Transverse colon (tissue), 4 donors: Measurements from ENCODE around the gene PSTK. TPM values are rescaled to one million over a fixed set of nuclear protein-coding genes. Genes with fewer than 3 reads are reported as not detected.

Source experiments
- DNase-seq: peaks from one replicate; pipeline ENCODE4 v3.0.0-alpha.2; 2019
- H3K27ac ChIP-seq, 4 donors: fragments of 200-600 bp; sonication (generic); 2 replicates each; pipeline ENCODE4 v1.5.1; 2016 to 2018; ENCODE audit warnings: inconsistent platforms in 4 of 4
- H3K27me3 ChIP-seq: fragments of 200-600 bp; sonication (generic); 2 replicates; pipeline ENCODE4 v1.5.1; 2017; ENCODE audit warnings: inconsistent platforms
- H3K36me3 ChIP-seq, 4 donors: fragments of 200-600 bp; sonication (generic); 2 replicates each; pipeline ENCODE4 v1.5.1; 2017 to 2019; ENCODE audit warnings: inconsistent platforms in 4 of 4
- H3K4me1 ChIP-seq, 4 donors: fragments of 200-600 bp; sonication (generic); 2 replicates each; pipeline ENCODE4 v1.5.1; 2017 to 2020; ENCODE audit warnings: inconsistent platforms in 4 of 4
- H3K4me3 ChIP-seq, 4 donors: fragments of 200-600 bp; sonication (generic); 1 replicate in 1 of 4; 2 replicates in 3 of 4; pipeline versions ENCODE4 v1.5.1 to v1.6.1; 2017 to 2019; ENCODE audit warnings: inconsistent platforms in 4 of 4
- H3K9me3 ChIP-seq, 2 donors: fragments of 200-600 bp; sonication (generic); 2 replicates each; pipeline ENCODE4 v1.5.1; 2017 to 2019; ENCODE audit warnings: inconsistent platforms in 2 of 2
- EP300 ChIP-seq: sonication (generic); formaldehyde crosslinking; IDR thresholded peaks from one replicate; pipeline ENCODE4 v1.6.1; 2017; ENCODE audit warnings: antibody characterized with exemption, low read depth
- POLR2A ChIP-seq: fragments of 450-650 bp; IDR thresholded peaks from one replicate; pipeline ENCODE4 v1.6.1; 2016; ENCODE audit warnings: antibody characterized with exemption, mild to moderate bottlenecking, moderate library complexity
- POLR2AphosphoS5 ChIP-seq, 3 donors: sonication (generic); formaldehyde crosslinking; IDR thresholded peaks; one replicate each; pipeline ENCODE4 v1.6.1; 2016; ENCODE audit warnings: antibody characterized with exemption in 3 of 3
- WGBS, 2 donors: methylation state at CpG; one replicate each; pipeline ENCODE4 v1.1.5; 2018; ENCODE audit warnings: low coverage in 1 of 2; 5-methylcytosine and 5-hydroxymethylcytosine counted together
- in situ Hi-C, 4 donors: fragments of 200-750 bp; cut with MboI; loops; one replicate each; pipeline versions ENCODE4 v1.15.0 to v1.15.1; 2017; ENCODE audit warnings: low sequenced_read_pairs in 3 of 4, low pct_ligation_motif_present in 1 of 4, low pct_unique_long_range_greater_than_20kb in 1 of 4
- intact Hi-C: fragments of 100-400 bp; cut with DNase I; formaldehyde crosslinking; loops from one replicate; pipeline ENCODE4 v1.15.1; 2023; ENCODE audit warnings: low total_unique reads
- total RNA-seq, 4 donors: library from RNA; depleted of rRNA; stranded (reverse); fragments of >200 nt; gene quantifications; one replicate each; pipeline ENCODE4 v1.1.0, GENCODE V29; 2016
- TF ChIP-seq, protein P1 (sequence below), 5 experiments: fragments of 200-600 bp in 3 of 5; fragments of 450-650 bp in 2 of 5; sonication (generic) in 3 of 5; IDR thresholded peaks; 1 replicate in 2 of 5; 2 replicates in 3 of 5; pipeline ENCODE4 v1.5.1; 2016 to 2017; ENCODE audit warnings: antibody characterized with exemption in 5 of 5, inconsistent platforms in 3 of 5, mild to moderate bottlenecking in 2 of 5, moderate library complexity in 1 of 5

PSTK gene
- total RNA-seq, 4 donors from 2014 or later, result 2.5 to 2.9 TPM; not detected in 2

DNA sequence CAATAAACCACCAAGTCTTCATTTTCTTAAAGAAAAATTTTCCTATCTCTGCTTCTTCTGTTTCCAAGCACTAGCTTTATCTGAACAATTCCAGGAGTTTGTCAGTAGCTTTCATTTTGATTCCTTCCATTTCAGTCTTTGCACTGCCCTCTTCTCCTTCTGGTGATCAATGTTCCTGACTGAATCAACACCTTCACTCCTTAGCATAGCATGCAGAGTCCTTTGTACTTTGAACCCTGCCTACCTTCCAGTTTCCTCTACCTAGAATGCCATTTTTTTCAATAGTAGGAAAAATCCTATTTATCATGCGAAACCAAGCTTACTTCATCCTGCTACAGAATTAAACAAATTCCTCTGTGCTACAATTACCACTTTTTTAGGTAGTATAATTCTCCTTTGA, 24.3 kb upstream of the PSTK start:
- in situ Hi-C loops (no loop called here), intact Hi-C loops (no loop called here)
- H3K4me1 ChIP-seq, result peaks cover 6 to 25% (median 9%) of the 10 kb centered on the region in 4 donors
- no peaks in the 10 kb centered on the region for H3K36me3 ChIP-seq
- H3K27ac ChIP-seq, result no peak overlapping the region
- DNase-seq, result no peak
- H3K4me3 ChIP-seq, result no peak overlapping the region
- TF ChIP-seq EP300 (no peak), POLR2AphosphoS5 (IDR thresholded peaks at IDR 0.05) (no peak), POLR2A (no peak)
- TF ChIP-seq, protein P1, sequence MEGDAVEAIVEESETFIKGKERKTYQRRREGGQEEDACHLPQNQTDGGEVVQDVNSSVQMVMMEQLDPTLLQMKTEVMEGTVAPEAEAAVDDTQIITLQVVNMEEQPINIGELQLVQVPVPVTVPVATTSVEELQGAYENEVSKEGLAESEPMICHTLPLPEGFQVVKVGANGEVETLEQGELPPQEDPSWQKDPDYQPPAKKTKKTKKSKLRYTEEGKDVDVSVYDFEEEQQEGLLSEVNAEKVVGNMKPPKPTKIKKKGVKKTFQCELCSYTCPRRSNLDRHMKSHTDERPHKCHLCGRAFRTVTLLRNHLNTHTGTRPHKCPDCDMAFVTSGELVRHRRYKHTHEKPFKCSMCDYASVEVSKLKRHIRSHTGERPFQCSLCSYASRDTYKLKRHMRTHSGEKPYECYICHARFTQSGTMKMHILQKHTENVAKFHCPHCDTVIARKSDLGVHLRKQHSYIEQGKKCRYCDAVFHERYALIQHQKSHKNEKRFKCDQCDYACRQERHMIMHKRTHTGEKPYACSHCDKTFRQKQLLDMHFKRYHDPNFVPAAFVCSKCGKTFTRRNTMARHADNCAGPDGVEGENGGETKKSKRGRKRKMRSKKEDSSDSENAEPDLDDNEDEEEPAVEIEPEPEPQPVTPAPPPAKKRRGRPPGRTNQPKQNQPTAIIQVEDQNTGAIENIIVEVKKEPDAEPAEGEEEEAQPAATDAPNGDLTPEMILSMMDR (IDR thresholded peaks at IDR 0.05), result no peak
- WGBS, 2 donors, result 88 to 94% methylated on average over 1 of the region's 1 CpG
- H3K9me3 ChIP-seq, result no peaks in the 10 kb centered on the region
- H3K27me3 ChIP-seq, result no peaks in the 10 kb centered on the region

DNA sequence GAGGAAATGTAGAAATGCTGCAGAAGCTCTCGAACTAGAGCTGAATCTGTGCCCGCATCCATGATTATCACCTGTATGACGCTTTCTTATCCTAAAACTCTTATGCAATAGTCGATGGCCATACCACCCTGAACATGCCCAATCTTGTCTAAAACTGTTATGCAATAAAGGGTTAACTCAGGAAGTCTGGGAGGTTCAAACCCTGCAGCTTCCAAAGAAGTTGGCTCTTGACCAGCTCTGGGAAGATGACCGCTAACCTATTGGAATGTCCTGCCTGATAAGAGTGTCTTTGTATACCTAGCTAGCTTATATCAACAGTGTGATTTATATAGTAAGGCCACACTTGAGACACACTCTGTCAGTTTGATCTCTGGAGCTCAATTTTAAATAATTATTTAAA, 22.7 kb upstream of the PSTK start:
- in situ Hi-C loops, result no loop called here
- Histone ChIP-seq H3K27ac (no peak overlapping the region), H3K4me3 (no peak overlapping the region), H3K36me3 (no peaks in the 10 kb centered on the region), H3K9me3 (no peaks in the 10 kb centered on the region), H3K4me1 (peaks cover 6 to 15% (median 9%) of the 10 kb centered on the region in 4 donors), H3K27me3 (no peaks in the 10 kb centered on the region)
- no peak for DNase-seq
- TF ChIP-seq EP300 (no peak), POLR2AphosphoS5 (IDR thresholded peaks at IDR 0.05) (no peak), POLR2A (no peak)
- TF ChIP-seq, protein P1 (IDR thresholded peaks at IDR 0.05), result no peak
- intact Hi-C loops, result no loop called here
- 80 to 91% methylated on average over 4 to 5 of the region's 5 CpGs for WGBS, 2 donors

DNA sequence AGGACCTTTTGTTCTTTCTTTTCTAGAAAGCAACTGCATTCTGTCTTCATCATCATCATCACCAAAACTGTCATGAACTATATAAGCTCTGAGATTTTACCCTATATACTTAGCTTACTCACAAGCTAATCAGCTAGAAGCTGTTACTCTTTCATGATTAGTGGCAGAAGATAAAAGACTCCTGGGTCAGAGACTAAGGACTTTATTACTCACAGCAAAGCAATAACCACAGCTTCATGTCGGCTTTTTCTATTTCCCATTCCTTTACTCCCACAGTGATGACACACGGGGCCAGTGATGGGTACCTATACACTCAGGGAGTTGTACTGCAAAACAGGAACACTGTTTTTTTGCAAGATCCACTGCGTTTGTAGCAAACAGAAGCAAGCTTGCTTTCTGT, 17.8 kb upstream of the PSTK start:
- Histone ChIP-seq H3K36me3 (no peaks in the 10 kb centered on the region), H3K4me3 (no peak overlapping the region), H3K27me3 (no peaks in the 10 kb centered on the region), H3K27ac (no peak overlapping the region), H3K4me1 (no peaks in the 10 kb centered on the region), H3K9me3 (peaks cover 4 to 6% of the 10 kb centered on the region in 2 donors)
- TF ChIP-seq POLR2A (no peak), EP300 (no peak), POLR2AphosphoS5 (IDR thresholded peaks at IDR 0.05) (no peak)
- TF ChIP-seq, protein P1 (IDR thresholded peaks at IDR 0.05), result no peak
- in situ Hi-C loops (no loop called here), intact Hi-C loops (no loop called here)
- 53 to 57% methylated on average over 1 to 3 of the region's 3 CpGs for WGBS, 2 donors
- no peak for DNase-seq

DNA sequence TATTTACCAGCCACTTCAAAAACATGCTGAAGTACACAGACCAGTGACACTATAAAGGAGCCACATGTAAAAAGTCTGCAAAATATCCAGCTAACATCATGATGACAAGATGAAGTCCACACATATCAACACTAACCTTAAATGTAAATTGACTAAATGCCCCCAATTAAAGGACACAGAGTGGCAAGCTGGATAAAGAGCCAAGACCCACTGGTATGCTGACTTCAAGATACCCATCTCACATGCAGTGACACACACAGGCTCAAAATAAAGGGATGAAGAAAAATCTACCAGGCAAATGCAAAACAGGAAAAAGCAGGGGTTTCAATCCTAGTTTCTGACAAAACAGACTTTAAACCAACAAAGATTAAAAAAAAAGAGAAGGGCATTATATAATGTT, 13.3 kb upstream of the PSTK start:
- Histone ChIP-seq H3K36me3 (no peaks in the 10 kb centered on the region), H3K4me3 (no peak overlapping the region), H3K27ac (no peak overlapping the region), H3K4me1 (no peaks in the 10 kb centered on the region), H3K9me3 (peaks cover 4 to 14% of the 10 kb centered on the region in 2 donors), H3K27me3 (no peaks in the 10 kb centered on the region)
- TF ChIP-seq POLR2A (no peak), EP300 (no peak), POLR2AphosphoS5 (IDR thresholded peaks at IDR 0.05) (no peak)
- TF ChIP-seq, protein P1 (IDR thresholded peaks at IDR 0.05), result no peak
- in situ Hi-C loops (no loop called here), intact Hi-C loops (no loop called here)
- no peak for DNase-seq
